Kidney tubule cell (primary cell): ENCODE results near the gene HSPBP1.
"Not testable (repeated sequence)": the region's sequence is repeated elsewhere in the genome, so short reads cannot be mapped to it uniquely, and the experiment has no call there.

ENCODE experiments used
- DNase-seq: peaks from one replicate; pipeline ENCODE4 v3.0.0-alpha.2; 2018; ENCODE audit warnings: low spot score

Gene HSPBP1

DNA sequence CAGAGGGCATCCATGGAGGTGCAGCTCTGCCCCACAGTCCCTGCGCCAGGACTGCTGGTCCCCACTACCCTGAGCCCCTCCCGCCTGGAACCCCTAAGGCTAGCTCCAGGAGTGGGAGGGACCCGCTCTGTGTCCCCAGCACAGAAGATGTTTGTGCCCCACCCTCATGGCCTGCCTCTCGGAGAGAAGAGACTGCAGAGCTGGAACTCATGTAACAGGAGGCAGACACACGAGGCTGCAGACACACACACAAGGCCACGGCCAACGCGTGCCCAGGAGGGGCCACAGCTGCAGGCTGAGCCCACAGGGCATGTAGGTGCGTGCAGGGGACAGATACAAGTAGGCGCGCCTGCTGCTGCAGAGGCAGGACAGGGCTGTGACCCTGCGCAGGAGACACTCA, 40.9 kb downstream of the HSPBP1 start:
- no peak for DNase-seq

DNA sequence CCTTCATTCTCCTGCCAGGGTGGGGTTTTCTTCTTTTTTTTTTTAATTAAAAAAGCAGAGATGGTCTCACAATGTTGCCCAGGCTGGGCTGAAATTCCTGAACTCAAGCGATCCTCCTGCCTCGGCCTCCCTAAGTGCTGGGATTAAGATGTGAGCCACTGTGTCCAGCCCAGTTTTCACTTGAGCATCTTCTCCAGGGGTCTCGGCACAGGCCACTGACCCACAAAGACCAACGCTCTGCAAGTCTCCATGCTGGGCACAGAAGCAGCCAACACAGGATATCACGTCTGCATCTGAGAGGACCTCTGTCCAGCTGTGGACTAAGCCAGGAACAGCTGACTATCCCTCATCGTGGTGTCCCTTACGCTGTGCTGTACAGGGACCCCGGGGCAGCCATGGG, 41.9 kb downstream of the HSPBP1 start:
- no peak for DNase-seq

DNA sequence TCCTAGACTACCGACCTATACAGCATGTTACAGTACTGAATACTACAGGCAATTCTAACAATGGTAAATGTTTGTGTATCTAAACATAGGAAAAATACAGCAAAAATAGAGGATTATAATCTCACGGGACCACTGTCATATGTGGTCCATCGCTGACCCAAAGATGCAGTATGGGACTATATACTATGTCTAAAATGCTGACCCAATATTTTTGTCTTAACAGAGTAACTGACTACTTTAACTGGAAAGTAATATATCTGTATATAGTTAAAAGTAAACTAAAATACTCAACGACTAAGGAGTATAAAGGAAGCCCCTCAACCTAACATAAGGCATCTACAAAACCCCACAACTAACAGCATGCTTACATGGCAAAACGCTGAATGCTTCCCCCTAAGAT, 46.9 kb downstream of the HSPBP1 start:
- no peak for DNase-seq

DNA sequence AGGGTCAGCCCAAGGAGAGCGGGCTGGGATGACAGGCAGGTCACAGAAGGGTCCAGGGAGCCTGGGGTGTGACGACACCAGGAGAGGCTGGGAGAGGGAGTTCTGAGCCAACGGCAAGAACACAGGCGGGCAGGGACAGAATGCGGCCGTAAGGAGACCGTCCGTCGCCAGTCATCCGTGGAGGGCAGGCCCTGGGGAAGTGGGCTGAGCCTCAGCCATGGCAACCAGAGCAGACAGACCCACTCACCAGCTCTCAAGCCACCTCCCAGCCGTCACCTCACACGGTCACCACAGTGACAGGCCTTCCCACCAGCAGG, 47.7 kb downstream of the HSPBP1 start:
- DNase-seq = no peak

DNA sequence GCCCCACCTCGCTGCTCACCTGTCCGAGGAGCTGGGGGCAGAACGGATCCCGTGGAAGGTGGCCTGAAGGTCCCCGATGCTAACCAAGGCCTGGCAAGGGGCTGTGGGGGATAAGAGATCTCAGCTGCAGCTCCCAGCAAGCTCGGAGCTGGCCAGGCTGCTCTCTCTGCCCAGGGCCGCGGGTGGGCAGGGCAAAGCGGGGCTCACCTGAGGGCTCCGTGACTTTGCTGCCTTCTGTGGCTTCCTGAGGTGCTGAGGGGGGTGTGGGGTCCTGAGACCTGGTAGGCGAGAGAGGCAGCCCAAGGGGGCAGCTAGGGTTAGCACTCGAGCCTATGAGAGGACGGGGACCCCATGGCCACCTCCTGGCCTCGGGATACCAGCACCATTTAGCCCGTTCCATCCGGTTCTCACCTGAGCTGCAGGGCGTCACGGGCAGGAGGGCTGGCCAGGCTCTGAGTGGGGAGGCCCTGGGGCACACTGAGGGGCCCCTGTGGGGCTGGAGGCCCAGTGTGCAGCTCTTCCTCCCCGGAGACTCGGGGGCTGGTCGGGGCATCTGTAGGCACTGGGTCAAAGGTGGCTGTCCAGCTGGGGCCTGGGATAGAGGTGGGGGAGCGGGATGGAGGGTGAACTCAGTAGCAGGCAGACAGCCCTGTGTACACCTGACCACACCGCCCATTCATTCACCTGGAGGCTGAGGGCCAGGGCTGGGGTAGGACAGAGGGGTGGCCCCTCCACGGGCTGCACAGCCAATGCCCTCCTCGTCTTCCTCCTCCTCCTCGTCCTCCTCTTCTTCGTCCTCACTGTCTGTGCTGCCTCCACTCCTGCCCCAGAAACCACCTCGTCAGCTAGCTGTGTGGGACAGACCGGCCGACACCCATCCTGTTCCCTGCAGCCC, 48.3 kb downstream of the HSPBP1 start:
- no peak for DNase-seq

DNA sequence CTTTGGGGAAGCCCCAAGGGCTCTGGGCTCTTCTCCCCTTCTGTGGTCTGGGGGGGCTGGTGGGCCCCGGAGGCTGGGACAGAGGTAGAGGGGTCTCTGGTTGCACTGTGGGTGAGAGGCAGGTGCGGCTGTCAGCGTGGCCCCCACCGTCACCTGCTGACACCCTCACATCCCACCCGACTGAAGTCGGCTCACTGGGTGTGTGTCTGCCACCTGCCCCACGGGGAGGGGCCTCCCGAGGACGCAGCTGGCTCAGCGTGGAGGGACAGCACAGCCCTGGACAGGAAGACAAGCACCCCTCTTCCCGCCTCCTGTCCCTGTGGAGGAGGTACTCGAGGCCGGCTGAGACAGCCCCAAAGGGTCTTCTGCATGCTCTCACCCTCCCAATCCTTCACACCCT, 49.1 kb downstream of the HSPBP1 start:
- no peak for DNase-seq

DNA sequence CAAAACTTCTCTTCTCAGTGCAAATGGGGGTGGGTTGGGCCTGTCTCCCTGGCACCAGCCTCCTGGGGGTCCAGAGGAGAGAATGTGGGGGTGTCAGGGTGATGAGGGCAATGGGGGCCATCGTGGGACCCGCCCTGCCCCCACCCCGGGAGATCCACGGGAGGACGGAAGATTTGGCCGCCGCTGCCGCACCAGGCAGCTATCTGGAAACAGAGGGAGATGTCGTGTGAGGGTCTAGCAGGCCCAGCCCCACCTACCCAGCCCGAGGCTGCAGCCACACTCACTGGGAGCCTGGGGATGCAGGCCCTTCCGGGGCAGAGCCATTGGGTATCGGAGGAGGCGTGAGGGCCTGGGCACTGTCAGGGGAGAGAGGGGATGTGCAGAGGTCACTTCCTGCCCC, 49.6 kb downstream of the HSPBP1 start:
- DNase-seq = no peak

DNA sequence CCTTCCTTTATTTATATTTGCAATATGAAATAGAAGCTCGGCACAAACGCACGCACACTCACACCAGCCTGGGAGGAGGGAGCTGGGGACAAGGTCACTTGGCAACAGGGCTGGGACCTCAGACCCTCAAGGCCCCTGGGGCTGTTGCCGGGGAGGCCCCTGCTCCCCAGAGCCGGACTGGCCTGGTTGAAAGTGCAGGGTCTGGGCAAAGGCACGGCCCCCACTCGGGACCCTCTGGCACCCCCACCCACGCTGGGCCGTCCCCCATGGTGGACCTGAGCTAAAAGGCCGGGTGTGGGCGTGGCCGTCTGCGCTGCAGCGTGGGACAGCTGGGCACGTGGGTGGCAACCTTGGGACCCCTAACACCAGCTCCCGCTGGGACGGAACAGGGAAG, 50.1 kb downstream of the HSPBP1 start:
- no peak for DNase-seq

DNA sequence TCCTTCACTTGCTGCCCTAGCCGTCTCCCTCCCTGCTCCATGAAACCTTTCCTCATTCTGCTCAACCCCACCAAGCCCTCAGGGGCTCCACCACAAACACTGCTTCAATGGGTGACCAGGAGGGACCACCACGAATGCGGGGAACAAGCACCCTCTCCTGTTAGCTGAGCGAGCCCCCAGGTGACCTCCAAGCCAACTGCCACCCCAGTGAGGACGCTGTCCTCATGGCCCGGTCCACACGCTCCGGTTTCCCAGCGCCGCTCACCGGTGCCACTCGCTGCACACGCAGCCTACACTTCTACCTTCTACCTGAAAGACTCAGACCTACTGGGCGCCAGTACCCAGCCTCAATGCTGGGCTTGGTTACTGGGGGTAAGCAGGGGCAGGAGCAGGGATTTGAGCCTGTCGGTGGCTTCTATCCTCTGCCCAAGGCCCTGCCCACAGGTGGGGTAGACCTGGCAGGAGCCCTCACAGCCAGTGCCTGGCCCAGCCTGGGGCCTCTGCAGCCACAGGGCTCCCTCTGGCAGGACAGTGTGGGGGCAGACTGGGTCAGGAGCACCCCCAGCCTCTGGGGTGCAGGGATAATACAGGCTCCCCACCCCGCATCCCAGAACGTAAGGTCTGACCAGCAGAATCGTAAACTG, 50.6 kb downstream of the HSPBP1 start:
- DNase-seq = no peak

DNA sequence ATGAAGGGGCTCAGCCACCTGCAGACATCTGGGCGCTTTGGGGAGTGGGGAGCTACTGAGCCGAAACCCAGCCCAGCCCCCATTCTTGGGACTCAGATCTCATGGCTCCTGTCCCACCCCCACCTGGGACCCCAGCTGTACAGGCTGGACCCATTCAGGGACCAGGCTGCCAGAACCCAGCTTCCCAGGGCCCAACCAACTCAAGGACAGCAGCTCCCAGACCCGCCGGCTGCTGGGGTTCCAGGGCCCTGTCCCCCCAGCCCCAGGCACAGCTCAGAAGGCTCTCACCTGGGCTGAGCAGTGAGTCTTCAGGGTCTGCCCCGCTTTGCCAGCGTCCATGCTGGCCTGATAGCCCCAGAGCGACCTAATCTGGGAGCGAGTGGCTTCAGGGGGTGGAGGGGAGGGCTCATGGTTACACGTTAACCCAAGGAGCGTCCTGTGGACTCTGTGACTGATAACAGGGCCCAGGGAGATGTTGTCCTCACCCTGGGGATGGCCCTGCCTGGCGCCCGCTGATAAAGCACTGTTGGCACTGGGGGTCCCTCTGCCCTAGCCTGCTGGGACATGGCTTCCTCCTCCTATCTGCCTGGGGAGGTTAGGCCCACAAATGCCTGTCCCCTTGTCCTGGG, 51.4 kb downstream of the HSPBP1 start, which contains the start of gene TMEM86B:
Gene TMEM86B, minus strand, starts transcription at position 361 of the 629 bp plus-strand sequence. Its CDS starts 22 bp downstream, at position 339.
- DNase-seq = no peak

DNA sequence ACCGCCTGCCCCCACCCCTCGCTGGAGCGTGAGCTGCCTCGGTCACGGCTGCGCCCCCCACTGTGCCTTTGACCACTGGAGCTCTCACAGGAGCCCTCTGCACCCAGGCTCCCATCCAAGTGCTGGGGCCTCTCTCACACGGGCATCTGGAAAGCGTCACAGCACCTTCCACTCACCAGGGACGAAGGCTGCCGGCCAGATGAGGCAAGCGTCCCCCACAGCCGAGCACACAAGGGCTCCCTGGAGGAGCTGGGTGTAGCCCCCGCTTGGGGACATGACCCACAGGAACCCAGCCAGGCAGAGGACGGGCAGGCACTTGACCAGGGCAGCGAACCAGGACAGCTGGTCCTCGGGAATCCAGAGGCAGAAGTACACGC, 51.9 kb downstream of the HSPBP1 start:
- no peak for DNase-seq

DNA sequence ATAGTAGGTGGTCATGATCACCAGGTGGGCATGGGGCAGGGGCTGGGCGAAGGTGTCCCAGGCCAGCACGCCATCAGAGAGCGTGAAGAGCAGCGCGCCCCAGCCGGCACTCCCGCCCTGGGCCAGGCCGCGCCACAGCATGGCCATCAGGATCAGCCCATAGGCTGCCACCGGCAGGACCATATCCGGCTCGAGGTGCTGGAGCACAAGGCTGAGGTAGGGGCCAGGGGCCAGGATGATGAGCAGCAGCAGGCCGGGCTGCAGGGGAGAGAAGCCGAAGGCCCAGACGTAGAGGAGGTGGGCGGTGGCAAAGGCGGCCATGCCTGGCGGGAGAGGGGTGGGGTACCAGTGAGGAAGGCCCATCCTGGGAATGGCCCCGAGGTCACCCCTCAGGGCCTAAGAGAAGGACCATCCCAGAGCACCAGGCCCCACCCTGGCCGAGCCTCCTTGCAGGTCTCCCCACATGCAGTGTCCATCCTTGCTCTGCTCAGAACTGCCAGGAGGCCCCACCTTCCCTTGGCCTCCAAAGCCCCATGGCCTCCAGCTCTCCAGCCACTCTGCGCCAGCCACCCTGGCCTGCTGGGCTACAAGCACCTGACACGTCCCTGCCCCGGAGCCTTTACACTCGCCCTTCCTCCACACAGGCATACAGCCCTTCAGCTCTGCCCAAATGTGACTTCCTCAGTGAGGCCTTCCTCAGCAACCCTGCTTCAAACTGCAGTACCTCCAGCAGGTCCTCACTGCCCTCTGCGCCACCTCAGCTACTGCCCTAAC, 52.5 kb downstream of the HSPBP1 start:
- DNase-seq = no peak

DNA sequence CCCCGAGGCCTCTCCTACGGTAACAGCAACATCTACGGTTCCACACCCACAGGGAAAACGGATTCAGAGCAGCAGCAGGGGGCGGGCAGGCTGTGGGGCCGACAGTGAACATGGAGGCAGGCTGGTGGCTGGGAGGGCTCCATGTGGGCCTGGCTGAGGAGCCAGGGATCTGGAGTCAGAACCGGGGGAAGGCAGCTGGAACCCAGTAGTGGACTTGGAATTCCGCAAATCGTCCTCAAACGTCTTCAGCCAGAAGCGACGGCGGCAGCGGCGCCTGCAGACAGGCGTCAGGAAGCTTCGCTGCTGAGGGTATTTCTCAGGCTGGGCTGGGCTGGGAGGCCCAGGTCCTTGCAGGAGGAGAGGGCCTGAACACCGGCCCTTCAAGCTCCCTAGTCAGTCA, 53.1 kb downstream of the HSPBP1 start:
- DNase-seq = no peak

DNA sequence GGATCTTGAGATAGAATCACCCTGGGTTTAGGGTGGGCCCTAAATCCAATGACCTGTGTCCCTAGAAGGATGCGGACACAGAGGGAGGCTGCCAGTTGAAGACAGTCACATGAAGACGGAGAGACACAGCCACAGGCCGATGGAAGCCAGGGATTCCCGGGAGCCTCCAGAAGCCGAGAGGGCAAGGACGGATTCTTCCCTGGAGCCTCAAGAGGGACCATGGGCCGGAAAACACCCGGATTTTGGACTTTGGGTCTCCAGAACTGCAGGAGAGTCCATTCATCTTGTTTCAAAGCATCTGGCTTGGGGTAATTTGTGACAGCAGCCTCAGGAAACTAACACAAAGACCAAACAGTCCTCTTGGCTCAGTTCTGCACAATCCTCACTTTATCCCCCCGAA, 53.6 kb downstream of the HSPBP1 start:
- no peak for DNase-seq

DNA sequence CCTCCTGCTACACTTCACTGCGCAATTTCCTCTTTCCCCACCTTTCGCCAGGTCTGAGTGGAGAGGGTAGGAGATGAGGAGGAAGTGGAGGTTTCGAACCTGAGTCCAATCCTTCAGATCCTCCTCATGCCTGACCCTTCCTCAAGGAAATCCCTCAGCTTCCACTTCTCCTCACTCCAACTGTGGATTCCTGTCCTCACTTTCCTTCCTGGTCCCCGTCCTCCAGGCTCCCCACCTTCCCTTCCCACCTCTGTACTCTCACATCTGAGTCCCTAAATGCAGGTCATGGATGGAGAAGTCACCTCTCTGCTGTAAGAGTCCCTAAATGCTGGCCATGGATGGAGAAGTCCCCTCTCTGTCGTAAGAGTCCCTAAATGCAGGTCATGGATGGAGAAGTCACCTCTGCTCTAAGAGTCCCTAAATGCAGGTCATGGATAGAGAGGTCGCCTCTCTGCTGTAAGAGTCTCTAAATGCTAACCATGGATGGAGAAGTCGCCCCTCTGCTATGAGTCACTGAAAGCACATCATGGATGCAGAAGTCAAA, 54.4 kb downstream of the HSPBP1 start:
- DNase-seq = no peak

DNA sequence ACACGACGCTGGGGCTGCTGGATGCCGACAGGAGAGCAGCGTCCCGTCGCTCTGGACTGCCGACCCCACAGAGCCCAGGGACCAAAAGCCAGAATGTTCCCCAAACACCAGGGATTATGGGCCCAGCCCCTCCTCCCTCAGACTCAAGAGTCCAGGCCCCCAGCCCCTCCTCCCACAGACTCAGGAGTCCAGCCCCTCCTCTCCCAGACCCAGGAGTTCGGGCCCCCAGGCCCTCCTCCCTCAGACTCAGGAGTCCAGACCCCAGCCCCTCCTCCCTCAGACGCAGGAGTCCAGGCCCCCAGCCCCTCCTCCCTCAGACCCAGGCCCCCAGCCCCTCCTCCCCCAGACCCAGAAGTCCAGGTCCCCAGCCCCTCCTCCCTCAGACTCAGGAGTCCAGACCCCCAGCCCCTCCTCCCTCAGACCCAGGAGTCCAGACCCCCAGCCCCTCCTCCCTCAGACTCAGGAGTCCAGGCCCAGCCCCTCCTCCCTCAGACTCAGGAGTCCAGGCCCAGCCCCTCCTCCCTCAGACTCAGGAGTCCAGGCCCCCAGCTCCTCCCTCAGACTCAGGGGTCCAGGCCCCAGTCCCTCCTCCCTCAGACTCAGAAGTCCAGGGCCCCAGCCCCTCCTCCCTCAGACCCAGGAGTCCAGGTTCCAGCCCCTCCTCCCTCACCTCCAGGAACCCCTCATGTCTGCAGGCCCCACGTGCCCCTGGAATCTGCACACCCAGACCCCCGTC, 55.1 kb downstream of the HSPBP1 start:
- DNase-seq = not testable (repeated sequence)

DNA sequence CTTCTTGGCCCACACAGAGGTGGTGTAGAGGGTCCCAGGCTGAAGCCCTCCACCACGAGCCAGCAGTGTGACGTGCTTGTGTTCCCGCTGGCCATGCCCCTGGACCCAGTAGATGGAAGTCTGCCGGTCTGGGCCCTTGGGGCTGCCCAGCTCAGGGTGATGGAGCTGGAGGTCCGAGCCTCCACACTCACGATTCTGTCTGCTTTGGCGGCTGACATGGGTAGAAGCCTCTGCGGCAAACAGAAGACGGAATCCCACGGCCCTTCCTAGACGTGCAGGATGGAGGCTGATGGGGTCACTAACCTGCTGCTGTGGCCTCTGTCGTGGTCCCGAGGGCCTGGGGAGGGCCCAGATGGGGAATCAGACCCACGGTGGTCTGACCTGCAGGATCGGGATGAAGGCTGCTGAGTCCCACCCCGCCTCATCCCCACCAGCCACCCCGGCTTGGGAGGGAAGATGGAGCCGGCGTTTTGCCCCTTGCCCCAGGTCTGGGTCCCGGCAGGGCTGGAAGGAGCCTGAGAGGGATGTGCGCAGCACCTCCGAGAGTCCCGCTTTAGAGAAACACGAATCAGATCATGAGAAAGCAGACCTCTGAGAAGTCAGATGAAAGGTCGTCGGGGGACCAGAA, 55.8 kb downstream of the HSPBP1 start:
- no peak for DNase-seq

DNA sequence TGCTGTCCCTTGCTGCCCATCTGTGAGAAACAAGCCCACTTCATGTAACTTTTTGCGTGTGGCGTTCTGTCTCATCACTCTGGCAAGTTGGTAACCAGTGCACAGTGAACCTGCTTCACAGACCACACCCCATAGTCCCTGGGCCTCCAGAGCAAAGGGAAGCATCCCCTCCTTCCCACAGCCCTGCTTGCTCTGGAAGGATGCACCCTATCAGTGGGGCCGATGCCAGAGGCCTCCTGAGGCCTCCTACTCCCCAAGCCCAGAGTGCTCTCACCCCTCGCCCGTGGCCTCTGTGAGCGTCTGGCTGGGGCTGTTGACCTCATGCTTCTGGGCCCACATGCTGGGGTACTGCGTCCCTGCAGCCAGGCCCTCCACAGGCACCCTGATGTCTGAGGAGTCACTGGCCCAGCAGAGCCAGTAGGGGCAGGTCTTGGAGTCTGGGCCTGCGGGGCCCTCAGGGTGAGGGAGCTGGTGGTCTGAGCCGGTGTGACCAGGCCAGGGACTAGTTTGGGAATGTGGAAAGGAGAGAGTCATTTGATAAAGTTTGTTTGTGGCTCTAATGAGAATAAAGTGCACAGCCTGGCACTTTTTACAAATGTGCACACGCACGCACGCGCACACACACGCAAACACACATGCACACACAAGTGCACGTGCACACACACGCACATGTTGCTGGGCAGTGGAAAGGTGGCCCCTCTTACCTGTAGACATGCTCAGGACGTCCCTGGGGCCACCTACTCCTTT, 56.4 kb downstream of the HSPBP1 start:
- DNase-seq = no peak

DNA sequence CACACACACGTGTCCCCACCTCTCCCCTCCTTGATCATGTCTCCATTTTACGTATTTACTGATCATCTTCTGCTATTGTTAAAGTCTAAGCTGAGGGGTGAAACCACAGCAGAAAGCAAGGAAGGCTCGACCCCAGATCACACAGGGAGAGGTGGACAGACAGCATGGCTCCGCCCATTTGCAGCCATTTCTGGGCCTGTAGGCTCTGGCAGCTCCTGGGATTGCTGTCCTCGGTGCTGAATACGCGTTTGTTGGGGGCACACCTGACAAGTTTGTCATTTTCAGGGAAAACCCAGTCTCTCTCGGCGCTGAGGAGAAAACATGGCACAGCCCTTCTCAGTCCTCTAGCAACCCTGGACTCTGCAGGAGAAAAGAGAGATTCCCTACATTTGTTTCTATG, 59.4 kb downstream of the HSPBP1 start:
- DNase-seq = no peak

DNA sequence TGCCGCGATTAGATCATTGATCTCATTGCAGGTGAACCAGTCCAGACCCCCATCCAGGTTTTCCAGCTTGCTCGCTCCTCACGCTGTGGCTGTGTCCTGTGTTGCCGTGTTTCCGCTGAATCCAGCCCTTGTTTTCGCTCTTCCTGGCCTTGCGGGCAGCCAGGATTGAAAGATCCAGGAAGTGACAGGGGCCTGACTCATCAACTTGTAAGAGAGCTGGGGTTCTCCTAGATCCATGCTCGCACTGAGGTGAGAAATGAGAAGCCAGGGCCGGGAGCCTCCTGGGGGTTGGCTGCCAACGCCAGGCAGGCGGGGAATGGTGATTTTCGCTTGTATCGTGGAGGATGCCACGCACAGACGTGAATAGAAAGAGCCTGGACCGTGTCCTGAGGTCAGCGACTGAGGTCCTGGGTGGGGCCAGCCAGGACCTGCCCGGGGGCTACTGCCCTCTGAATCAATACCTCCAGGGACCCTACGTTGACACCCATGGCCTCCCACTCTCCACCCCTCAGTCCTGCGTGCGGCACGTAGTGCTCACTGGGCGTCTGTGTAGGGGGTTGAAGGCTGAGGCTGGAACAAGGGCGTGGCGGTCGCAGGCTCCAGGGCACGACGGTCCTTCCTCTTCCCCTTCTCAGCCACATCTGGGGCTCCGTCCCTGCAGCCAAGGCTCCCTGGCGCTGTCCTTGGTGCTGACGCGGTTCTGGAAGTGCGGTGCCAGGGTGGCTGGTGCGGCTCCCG, 63.3 kb downstream of the HSPBP1 start:
- peak; percentile 99 for DNase-seq
